Common myeloid progenitor, CD34-positive (primary cell): ENCODE data around the gene NSUN5. TPM values are rescaled to one million over a fixed set of nuclear protein-coding genes. Genes with fewer than 3 reads are reported as not detected.

Experiments
- CTCF ChIA-PET: fragments of 350-600 bp; sonication (Branson Sonifier 250); formaldehyde crosslinking; loops from one replicate; lab custom pipeline; 2021; ENCODE audit warnings: antibody characterized with exemption; lab: Charles Lee
- POLR2A ChIA-PET: fragments of 350-600 bp; sonication (Branson Sonifier 250); formaldehyde crosslinking; loops from one replicate; lab custom pipeline; 2021; ENCODE audit warnings: antibody characterized with exemption; lab: Charles Lee
- DNase-seq, 3 donors: peaks; one replicate each; pipeline versions ENCODE4 v3.0.0 to v3.0.0-alpha.2; 2013
- H3K27ac ChIP-seq, 2 experiments: 1 replicate in 1 of 2; 2 replicates in 1 of 2; pipeline ENCODE4 v1.7.0; 2013; ENCODE audit warnings: inconsistent platforms in 2 of 2, low read length in 2 of 2, mild to moderate bottlenecking in 2 of 2, low read depth in 1 of 2, moderate library complexity in 1 of 2; ENCODE audit not compliant: severe bottlenecking in 2 of 2, insufficient read depth in 1 of 2, poor library complexity in 1 of 2
- H3K27me3 ChIP-seq, 5 experiments: replicated peaks in 2 of 5; 1 replicate in 3 of 5; 2 replicates in 2 of 5; pipeline versions ENCODE4 v1.6.1 to v1.7.0; 2013; ENCODE audit warnings: low read length in 4 of 5, mild to moderate bottlenecking in 2 of 5, moderate library complexity in 2 of 5, inconsistent platforms in 1 of 5; ENCODE audit not compliant: insufficient read depth in 5 of 5, control insufficient read depth in 4 of 5
- H3K36me3 ChIP-seq, 4 experiments: 1 replicate in 2 of 4; 2 replicates in 2 of 4; pipeline versions ENCODE4 v1.6.1 to v1.7.0; 2013; ENCODE audit warnings: low read length in 3 of 4, control low read depth in 1 of 4, mild to moderate bottlenecking in 1 of 4; ENCODE audit not compliant: control insufficient read depth in 4 of 4, insufficient read depth in 4 of 4
- H3K4me1 ChIP-seq, 4 experiments: 1 replicate in 3 of 4; 2 replicates in 1 of 4; pipeline versions ENCODE4 v1.6.1 to v1.7.1; 2013; ENCODE audit warnings: low read length in 3 of 4, mild to moderate bottlenecking in 3 of 4, control low read depth in 1 of 4, inconsistent platforms in 1 of 4, moderate library complexity in 1 of 4; ENCODE audit not compliant: control insufficient read depth in 4 of 4, insufficient read depth in 4 of 4; ENCODE audit errors: control extremely low read depth in 1 of 4
- H3K4me3 ChIP-seq, 7 experiments: 1 replicate in 4 of 7; 2 replicates in 3 of 7; pipeline versions ENCODE4 v1.5.1 to v1.7.0; 2013; ENCODE audit warnings: mild to moderate bottlenecking in 7 of 7, low read length in 6 of 7, moderate library complexity in 6 of 7, inconsistent platforms in 2 of 7, low read depth in 2 of 7, control low read depth in 1 of 7; ENCODE audit not compliant: insufficient read depth in 4 of 7, control insufficient read depth in 1 of 7; ENCODE audit errors: extremely low read depth in 1 of 7
- H3K9me3 ChIP-seq, 5 experiments: 1 replicate in 4 of 5; 2 replicates in 1 of 5; pipeline versions ENCODE4 v1.6.1 to v1.7.1; 2013; ENCODE audit warnings: low read length in 4 of 5, mild to moderate bottlenecking in 2 of 5, inconsistent platforms in 1 of 5, low read depth in 1 of 5, moderate library complexity in 1 of 5; ENCODE audit not compliant: control insufficient read depth in 4 of 5, insufficient read depth in 2 of 5; ENCODE audit errors: control extremely low read depth in 1 of 5
- WGBS: methylation state at CpG from one replicate; pipeline ENCODE4 v1.1.5; 2013; ENCODE audit not compliant: insufficient coverage; 5-methylcytosine and 5-hydroxymethylcytosine counted together
- polyA plus RNA-seq: library from polyadenylated mRNA; unstranded; fragments of 120-200 nt; gene quantifications from one replicate; pipeline ENCODE4 v1.2.1, GENCODE V29; 2013

NSUN5 gene
- polyA plus RNA-seq: 18.1 TPM

DNA sequence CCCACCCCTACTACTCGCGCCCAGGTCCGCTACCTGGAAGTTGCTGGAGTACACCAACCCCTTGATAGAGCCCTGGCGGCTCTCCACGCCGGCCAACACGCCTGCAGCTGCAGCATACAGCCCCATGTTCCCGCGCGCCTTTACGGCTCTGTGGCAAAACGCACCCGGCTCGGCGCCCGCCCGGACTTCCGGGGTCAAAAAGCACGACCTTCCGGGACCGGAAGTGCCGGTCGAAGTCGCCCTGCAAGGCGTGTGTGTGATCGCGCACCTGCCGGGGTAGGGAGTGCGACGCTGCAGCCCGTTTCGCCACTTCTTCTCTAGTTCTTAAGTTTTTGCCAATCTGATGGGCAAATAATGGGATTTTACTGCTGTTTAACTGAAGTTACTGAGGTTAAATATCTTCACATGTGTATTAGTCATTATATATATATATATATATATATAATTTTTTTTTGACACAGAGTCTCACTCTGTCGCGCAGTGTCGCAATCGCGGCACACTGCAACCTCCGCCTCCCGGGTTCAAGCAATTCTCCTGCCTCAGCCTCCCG lies at the start of gene NSUN5:
Gene NSUN5, minus strand, starts transcription at position 162 of the 550 bp plus-strand sequence. Its CDS starts 36 bp downstream, at position 126.
- Histone ChIP-seq H3K27ac (peak within 1 kb of the TSS in 1 of 2 experiments; percentile 25), H3K4me1 (peaks cover 0 to 14% (median 13%) of the 10 kb centered on the region in 4 experiments), H3K4me3 (peak within 1 kb of the TSS; percentile 66 to 89 (median 72)), H3K27me3 (no peaks in the 10 kb centered on the region), H3K9me3 (no peaks in the 10 kb centered on the region), H3K36me3 (peaks cover 5 to 23% (median 14%) of the 10 kb centered on the region in 4 experiments)
- ChIA-PET POLR2A (no interaction called here), CTCF (no interaction called here)
- peak; percentile 87 to 94 (median 92) for DNase-seq
- 0% methylated on average over 25 of the region's 40 CpGs for WGBS

DNA sequence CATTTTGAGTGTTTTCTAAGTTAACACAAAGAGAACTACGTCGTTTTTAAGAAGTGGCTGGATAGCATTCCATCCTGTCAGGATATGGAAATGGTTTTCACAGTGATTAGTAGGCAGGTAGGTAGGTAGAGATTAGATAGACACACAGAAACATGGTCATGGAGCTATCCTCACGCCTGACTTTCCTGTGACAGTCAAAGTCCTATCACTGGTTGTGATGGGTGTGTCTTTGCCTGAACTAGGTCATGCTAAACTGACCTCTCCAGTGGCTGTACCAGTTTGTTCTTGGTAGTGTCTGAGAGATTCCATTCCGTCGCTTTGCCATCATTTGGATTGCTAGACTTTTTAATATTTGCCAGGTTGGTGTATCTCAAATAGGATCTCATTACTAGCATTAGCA lies 47.5 kb upstream of the NSUN5 start:
- Histone ChIP-seq H3K27me3 (no peaks in the 10 kb centered on the region), H3K36me3 (no peaks in the 10 kb centered on the region), H3K4me3 (no peak overlapping the region), H3K9me3 (peaks cover 0 to 3% (median 0%) of the 10 kb centered on the region in 5 experiments), H3K27ac (no peak overlapping the region), H3K4me1 (peaks cover 0 to 11% (median 6%) of the 10 kb centered on the region in 4 experiments)
- ChIA-PET CTCF (no interaction called here), POLR2A (no interaction called here)
- WGBS: 100% methylated on average over 3 of the region's 5 CpGs
- no peak for DNase-seq

DNA sequence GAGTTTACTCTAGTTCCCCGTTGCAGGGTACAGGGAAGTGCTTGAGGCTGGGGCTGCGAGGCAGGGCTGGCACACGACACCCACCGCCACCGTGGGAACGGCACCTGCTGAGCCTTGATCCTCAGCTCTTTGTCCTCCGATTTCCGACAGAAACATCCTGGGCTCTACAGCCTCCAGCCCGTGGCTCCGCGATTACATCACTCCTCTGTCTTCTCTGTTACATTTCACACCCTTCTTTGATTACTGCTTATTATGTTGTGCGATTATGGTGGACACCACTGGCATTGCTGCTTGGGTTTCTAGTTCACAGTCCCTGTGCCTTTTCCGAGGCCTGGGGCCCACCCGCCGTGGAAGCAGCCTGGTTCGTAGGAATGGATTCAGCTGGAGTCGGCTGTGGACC lies 46.2 kb upstream of the NSUN5 start:
- H3K27ac ChIP-seq: no peak overlapping the region
- no peak for DNase-seq
- peaks cover 0 to 11% (median 6%) of the 10 kb centered on the region in 4 experiments for H3K4me1 ChIP-seq
- H3K27me3 ChIP-seq: no peaks in the 10 kb centered on the region
- WGBS: 99% methylated on average over 14 of the region's 17 CpGs
- POLR2A ChIA-PET: no interaction called here
- no peak overlapping the region for H3K4me3 ChIP-seq
- no peaks in the 10 kb centered on the region for H3K36me3 ChIP-seq
- CTCF ChIA-PET: no interaction called here
- H3K9me3 ChIP-seq: peaks cover 0 to 3% (median 0%) of the 10 kb centered on the region in 5 experiments

DNA sequence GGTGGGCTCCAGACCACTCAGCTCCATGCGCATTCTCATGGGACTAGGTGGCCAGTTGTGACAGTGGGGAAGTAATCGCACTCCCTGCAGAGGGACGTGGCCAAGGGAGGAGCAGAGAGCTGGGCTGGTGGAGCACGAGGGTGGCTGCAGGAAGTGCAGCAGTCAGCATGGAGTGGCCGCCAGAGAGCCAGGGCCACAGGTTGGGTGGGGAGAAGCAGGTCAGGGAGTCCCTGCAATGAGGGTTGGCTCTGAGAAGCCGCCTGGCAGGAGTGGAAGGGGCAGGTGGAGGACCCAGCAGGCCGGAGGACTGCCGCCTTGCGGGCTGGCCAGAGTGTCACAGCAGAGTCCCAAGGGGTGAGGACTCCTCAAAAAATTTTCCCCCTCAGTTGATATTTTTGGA lies 45.6 kb upstream of the NSUN5 start:
- 98% methylated on average over 8 of the region's 9 CpGs for WGBS

DNA sequence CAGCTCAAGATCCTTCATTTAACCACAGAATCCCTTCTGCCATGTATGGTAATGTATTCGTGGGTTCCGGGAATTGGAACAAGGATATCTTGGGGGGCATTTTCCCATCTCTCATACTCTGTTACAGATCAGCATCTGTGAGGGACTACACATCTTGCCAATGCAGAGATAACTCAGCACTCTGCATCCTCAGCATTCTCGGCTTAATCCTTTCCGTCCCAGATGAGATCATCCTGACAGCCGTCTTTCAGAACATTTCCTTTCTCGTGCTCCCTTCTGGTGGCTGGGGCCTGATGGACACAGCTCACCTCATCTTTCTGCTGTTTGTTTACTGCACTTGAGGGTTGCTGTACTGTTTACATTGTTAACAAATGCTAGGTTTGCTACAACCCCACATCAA lies 44.6 kb upstream of the NSUN5 start:
- no peak for DNase-seq
- Histone ChIP-seq H3K4me3 (no peak overlapping the region), H3K9me3 (peaks cover 0 to 3% (median 0%) of the 10 kb centered on the region in 5 experiments), H3K4me1 (peaks cover 0 to 6% (median 4%) of the 10 kb centered on the region in 4 experiments), H3K27me3 (no peaks in the 10 kb centered on the region), H3K27ac (no peak overlapping the region), H3K36me3 (no peaks in the 10 kb centered on the region)
- CTCF ChIA-PET: interaction anchor here (1.2 to 1.3 kb wide), 3 partner anchors 9 to 98 kb away, joined by 3 to 4 read pairs (median 3); no protein-coding TSS in a partner anchor
- 86% methylated on average over 6 of the region's 6 CpGs for WGBS
- POLR2A ChIA-PET: no interaction called here

More for the DNA sequence above, 45.6 kb upstream of the NSUN5 start:
- peaks cover 0 to 11% (median 6%) of the 10 kb centered on the region in 4 experiments for H3K4me1 ChIP-seq
- H3K4me3 ChIP-seq: no peak overlapping the region
- ChIA-PET CTCF (no interaction called here), POLR2A (no interaction called here)
- H3K9me3 ChIP-seq: peaks cover 0 to 3% (median 0%) of the 10 kb centered on the region in 5 experiments
- H3K27ac ChIP-seq: no peak overlapping the region
- H3K36me3 ChIP-seq: no peaks in the 10 kb centered on the region
- no peaks in the 10 kb centered on the region for H3K27me3 ChIP-seq
- DNase-seq: no peak

DNA sequence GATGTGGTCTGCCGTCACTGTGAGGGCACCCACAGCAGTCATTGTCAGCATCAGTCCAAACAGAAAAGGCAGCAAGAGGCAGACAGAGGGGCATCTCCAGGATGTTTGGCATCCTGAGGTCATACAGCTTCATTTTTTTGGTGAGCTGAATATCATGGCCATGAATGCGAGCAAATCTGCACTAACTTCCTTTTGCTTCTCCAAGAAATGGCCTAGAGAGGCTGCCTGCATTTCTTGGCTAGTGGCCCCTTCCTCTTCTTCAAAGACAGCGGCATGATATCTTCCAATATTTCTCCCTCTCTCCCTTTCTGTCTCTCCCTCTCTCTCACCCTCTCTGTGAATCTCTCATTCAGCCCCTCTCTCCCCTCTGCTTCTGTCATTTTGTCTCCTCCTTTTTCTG lies 44.2 kb upstream of the NSUN5 start:
- CTCF ChIA-PET: interaction anchor here (1.2 to 1.3 kb wide), 3 partner anchors 8 to 99 kb away, joined by 3 to 4 read pairs (median 3); no protein-coding TSS in a partner anchor
- no peaks in the 10 kb centered on the region for H3K27me3 ChIP-seq
- no peaks in the 10 kb centered on the region for H3K36me3 ChIP-seq
- WGBS: 100% methylated on average over 3 of the region's 3 CpGs
- H3K4me3 ChIP-seq: no peak overlapping the region
- POLR2A ChIA-PET: no interaction called here
- H3K27ac ChIP-seq: no peak overlapping the region
- peaks cover 0 to 2% (median under 1%) of the 10 kb centered on the region in 4 experiments for H3K4me1 ChIP-seq
- DNase-seq: no peak
- peaks cover 0 to 3% (median 0%) of the 10 kb centered on the region in 5 experiments for H3K9me3 ChIP-seq

DNA sequence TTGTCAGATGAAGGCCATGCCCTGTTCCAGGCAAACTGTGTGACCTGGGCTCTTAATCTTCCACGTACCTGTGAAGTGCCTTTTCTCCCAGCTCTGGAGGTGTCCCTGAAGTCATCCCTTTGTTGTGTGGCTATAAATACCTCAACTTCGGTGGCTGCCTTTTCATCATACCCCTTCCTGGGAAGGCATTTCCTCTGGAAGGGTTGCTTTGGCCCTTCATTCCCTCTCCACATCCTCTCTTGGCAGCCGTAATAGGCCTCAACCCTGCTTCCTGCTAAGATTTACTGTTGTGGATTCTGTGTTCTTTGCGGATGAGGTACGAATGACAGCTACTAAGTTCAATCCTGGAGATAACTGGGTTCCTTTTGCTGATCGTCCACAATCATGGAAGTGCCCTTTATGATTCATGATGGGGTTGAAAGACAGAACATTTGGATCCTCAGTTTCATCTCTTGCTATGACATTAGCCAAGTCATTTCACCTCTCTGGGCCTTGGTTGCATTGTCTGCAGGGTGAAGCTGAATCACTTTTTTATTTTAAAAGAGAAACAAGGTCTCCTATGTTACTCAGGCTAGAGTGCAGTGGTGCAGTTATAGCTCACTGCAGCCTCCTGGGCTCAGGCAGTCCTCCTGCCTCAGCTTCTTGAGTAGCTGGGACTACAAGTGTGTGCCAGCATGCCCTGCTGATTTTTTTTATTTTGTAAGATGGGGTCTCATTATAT lies 43.0 kb upstream of the NSUN5 start:
- Histone ChIP-seq H3K4me1 (no peaks in the 10 kb centered on the region), H3K4me3 (no peak overlapping the region), H3K36me3 (no peaks in the 10 kb centered on the region), H3K27ac (no peak overlapping the region), H3K9me3 (peaks cover 0 to 3% (median 0%) of the 10 kb centered on the region in 5 experiments), H3K27me3 (no peaks in the 10 kb centered on the region)
- POLR2A ChIA-PET: no interaction called here
- DNase-seq: no peak
- CTCF ChIA-PET: interaction anchor here (0.9 kb wide), 1 partner anchor 11 kb away, joined by 4 read pairs; no protein-coding TSS in a partner anchor
- 51% methylated on average over 5 of the region's 6 CpGs for WGBS
